NOMO-1 (cell line): Measurements from ENCODE around the gene PTPRE.

Experiments
- DNase-seq, 2 experiments: peaks; one replicate each; lab custom pipeline; 2025; ENCODE audit not compliant: unreplicated experiment in 2 of 2; lab: John Stamatoyannopoulos, UW

The PTPRE gene

DNA sequence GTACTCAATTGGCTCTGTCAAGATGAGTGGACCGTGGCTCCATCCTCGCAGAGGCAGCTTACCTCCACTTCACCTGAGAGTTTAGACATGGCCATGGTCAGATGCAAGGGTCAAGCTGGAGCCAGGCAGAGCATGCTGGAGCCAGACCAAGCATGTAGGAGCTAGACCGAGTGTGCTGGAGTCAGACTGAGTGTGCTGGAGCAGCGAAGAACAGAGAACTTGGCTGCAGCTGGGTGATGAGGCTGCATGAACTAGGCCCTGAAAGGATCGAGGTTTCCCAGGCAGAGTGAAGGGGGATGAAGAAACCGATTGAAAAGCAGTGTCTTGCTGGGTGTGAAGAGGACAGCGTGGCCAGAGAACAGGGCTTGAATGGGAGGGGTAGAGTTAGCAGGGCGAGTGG is 133.2 kb downstream of the PTPRE start:
- DNase-seq, result no peak

DNA sequence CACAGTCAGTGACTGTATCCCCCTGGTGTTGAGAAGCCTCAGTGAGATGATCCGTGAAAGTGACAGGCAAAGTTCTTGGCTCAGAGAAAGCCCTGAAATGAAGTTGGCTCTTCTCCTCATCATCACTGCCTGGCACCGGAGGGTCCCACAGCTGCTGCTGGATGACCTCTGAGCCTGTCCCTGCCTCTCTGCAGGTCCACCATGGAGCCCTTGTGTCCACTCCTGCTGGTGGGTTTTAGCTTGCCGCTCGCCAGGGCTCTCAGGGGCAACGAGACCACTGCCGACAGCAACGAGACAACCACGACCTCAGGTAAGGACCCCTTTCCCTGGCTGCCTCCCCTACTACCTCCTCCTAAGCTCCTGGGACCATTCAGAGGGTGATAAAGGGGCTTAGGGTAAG is 133.8 kb downstream of the PTPRE start:
- no peak for DNase-seq

DNA sequence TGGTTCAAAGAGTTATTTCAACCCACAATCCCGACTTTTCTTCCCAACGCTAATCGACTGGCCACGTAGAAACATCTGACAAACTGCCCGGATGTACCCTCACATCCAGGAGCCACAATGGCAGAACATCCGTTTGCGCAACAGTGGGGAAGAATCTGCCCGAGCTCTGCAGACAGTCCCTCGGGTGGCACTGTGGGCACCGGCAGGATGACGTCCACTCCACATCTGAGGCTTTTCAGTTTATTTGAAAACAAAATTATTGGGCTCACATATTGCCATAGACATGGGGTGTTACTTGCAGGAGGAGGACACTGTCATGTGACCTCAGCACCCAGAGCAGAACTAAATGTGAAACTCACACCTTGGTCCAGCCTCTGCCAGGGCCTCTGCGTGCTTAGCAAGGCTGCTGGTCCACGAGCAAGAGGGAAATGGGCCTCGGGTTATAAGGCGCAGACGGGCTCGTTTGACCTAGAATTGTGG is 135.3 kb downstream of the PTPRE start:
- DNase-seq, result no peak

DNA sequence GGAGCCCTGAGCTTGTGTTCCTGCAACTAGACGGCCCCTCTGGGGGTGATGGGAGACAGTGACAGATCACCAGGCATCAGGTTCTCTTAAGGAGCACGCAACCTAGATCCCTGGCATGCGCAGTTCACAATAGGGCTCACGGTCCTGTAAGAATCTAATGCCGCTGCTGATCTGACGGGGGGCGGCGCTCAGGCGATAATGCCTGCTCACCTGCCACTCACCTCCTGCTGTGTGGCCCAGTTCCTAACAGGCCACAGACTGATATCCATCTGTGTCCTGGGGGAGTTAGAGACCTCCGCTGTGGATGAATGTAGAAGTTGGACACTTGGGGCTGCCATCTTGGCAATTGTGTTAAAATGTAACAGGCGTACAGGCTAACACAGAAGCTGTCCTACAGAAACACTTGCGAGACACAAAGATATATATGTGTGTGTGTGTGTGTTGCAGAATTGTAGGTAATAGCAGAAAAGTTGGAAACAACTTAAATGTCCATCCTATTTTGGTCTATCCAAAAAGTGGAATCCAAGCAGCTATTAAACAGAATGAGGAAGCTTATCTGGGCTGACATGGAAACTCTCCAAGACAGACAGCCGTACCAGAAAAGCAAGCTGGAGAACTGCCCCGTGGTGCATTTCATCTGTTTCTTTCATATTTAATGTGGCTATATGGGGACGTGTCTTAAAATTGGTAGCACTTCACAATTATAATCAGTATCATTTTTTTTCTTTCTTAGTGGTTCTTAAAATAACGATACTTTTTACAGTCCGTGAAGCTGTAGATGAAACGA is 136.5 kb downstream of the PTPRE start:
- DNase-seq, result no peak

DNA sequence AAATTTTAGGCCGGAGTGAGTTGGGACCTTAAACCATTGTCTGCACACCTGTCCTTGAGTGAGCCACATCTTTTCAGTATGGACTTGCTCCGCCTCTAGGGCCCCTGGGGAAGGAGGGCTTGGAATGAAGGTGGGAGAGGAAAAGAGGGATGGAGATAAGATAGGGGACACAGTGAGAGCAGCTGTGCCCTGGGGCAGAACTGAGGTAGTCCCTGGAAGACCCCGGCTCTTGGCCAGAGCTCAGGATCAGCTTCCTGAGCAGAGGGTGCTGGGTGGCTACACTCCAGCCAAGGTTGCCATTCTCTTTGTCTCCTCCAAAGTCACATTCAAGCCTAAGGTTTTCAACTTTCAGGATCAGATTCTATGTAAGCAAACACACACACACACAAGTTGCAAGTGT is 137.3 kb downstream of the PTPRE start:
- no peak for DNase-seq

DNA sequence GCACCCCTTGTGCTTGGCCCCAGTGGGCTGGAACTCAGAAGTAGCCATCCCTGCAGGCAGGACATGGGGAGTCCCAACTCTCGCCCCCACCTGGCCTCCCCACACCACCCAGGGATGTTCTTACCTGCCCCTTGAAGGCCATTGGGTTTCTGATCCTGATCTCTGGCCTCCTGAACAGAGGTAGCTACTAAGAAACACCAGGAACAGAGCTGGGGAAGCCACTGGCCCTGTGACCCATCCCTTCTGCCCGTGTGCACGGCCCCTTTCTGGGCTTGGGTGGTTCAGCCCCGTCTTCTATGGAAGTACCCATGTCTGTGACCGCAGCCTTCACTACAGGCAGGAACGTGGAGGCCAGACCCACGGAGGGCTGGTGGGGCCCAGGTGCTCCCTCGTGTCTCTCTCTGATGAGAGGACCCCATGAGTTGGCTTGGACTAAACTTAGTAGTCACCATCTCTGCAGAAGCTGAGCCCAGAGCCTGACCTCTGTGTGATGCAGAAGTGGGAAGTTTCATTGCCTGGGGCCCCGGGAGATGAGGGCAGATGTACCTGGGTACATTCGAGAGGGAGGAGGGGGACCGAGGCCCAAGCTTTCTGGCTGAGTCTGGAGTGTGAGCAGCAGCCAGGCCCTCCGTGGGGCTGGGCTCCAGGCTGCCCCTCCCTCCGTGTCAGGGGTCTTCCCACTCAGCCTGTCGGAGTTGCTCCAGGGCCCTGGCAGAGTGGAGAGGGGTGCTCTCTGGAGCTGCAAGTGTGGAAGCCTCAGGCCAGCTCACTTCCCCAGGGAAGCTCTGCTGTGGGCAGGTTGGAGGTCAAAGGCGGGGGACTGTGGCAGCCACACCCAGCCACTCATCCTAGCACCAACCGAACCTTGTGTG is 138.3 kb downstream of the PTPRE start:
- no peak for DNase-seq

DNA sequence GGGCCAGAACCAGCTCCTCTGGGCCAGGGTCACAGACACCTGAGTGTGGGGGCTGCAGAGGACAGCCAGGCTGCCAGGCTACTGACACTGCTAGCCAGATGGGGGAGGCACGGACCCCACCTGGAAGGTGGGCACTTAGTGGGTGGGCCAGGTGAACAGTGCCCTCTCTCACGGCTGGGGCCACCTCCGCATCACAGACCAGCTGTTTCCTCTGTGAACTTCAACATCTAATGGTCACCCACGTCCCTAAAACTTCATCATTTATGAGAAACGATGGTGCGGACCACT is 138.9 kb downstream of the PTPRE start:
- DNase-seq, result no peak

DNA sequence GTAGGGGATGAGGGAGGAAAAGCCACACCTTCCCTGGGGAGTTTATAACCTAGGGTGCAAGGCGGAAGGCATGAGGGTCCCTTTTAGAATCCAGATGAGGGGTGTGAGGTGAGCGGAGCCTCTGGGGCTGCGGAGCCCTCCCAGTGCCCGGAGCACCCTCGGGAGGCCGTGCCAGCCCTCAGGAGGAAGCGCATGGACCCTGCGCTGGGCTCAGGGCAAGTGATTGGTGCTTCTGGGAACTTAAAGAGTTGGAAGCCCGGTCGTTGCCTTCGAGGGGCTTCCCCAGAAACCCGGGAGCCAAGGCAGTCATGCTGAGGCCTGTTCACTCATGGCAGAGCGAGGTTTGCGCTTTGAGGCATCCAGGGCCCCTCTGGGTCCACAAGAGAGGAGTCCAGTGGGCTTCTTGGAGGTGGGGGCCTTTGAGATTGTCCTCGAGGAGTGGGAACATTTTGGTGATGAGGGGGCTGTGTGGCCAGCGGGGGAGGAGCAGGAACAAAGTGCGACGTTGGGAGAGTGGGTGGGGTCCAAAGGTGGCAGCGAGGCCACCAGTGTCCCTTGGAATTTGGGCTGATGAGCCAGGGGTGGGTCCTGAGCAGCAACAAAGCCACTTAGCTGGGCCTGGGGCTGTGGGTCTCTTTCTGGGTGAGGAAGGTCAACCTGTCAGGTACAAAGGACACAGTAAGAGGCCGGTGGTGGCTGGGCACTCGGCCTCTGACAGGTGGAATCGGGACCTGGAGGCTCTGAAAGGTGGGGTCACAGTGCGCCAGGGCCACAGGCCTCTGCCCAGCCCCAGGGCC is 139.5 kb downstream of the PTPRE start:
- no peak for DNase-seq

DNA sequence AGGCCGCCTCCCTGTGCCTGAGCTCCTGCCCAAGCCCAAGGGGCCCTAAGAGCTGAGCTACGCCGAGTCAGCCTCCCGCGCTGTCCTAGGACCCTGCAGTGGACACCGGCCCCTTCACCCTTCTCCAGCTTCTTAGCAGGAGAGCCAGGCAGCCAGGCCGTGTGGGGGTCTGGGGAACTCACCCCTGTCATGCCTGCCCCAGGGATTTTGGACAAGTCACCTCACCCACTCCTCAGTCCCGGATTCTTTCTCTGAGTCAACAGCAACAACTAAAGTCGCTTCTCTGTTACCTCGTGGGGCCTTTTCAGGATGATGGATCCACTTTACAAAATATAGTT is 140.0 kb downstream of the PTPRE start:
- no peak for DNase-seq

DNA sequence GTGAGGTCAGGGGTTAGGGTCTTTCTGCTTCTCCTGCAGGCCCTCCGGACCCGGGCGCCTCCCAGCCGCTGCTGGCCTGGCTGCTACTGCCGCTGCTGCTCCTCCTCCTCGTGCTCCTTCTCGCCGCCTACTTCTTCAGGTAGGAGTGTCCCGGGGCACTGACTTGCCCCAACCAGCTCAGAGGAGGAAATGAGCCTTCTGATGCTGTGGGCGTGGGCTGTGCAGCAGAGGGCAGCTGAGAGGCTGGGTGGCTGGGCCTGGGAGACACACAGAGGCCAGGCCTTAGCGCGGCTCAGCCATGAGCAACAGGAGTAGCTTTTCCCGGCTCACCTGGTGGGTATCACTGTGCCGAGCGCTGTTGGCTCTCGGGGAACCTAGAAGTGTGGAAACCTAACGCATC is 140.4 kb downstream of the PTPRE start:
- peak; percentile 92 to 94 for DNase-seq

DNA sequence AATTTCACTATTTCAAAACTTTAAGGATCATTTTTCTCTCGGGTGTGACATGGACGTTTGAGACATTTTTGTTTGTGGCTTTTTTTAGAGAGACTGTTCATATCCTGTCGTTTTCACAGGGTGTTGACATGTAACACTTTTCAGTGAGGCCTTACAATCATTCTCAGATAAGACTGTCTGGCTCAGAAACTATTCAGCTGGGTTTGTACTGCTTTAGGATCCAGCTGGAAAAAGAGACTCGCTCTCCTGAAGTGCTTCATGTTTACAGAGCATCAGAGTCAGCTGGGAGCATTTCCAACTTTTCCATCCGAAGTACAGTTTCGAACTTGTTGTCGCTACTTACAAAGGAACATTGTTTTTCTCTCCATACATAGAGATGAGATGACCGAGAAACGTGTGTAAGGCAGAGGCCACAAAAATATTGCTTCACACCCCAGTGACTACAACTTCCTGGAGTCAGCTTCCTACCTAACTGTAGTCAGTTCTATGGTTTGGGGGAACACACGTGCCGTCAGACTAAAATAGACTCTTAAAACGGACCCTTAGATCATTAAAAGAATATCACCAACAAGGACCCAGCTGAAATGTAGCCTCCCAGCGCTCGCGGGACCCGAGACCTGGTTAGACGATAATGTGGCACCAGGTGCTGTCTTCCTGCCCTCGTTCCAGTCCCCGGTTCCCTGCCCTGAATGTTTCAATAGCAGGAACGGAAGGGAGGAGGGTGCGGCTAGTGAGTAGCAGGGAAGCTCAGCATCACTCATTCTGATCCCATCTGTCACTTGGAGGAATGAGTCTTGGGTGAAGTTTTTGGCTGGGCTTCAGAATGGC is 141.3 kb downstream of the PTPRE start:
- peak; percentile 80 to 92 for DNase-seq

DNA sequence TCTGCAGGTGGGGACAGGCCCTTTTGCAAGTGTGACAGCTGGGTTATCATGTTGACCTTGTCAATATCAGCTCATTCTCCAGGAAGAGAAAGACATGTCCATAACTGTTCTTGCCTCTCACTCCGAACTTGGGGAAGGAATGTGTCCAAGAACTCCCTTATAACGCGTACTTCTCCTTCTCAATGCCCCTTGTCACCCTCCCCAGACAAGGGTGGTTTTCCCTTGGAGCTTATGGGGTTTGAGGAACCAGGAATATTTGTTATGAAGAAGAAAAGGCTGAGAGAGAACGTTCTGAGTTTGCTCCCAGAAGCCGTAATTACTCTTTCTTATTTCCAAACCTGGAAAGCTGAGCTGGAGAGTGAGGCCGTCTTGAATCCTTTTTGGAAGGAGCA is 141.9 kb downstream of the PTPRE start:
- DNase-seq, result no peak

DNA sequence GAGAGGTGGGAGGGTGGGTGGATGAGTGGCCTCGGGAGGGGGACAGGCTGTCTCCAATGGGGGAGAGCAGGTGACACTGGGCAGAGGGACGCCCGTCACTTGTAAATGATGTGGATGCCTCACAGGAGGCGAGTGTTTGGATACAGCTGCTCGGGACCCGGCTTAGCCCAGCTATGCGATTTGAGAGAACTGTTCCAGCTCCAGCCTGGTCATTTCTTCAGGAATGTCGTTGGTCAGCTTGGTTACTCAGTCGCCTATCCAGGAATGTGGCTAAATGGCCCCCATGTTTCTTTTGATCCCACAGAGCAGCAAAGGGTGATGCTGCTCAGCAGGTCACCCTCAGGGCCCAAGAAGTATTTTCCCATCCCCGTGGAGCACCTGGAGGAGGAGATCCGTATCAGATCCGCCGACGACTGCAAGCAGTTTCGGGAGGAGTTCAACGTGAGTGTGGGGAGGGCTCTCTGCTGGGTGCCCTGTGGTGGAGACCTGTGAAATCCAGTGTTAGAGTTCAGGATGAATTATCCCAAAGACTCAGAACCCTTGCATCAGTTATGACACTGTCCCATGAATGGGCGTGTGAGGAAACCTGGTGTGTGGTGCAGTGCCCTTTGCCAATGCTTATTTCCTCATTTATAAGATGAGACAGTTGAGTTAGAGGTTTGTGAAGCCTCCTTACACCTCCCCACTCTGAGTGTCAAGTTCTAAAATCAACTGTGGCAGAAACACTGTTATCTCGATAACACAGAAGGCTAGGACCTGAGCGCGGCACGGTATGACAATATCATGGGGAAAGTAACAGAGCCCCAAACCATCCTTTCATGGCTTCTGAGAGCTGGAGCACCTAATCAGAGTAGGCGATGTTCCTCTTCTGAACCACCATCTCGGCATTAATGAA is 142.6 kb downstream of the PTPRE start:
- peak; percentile 13 to 65 for DNase-seq

DNA sequence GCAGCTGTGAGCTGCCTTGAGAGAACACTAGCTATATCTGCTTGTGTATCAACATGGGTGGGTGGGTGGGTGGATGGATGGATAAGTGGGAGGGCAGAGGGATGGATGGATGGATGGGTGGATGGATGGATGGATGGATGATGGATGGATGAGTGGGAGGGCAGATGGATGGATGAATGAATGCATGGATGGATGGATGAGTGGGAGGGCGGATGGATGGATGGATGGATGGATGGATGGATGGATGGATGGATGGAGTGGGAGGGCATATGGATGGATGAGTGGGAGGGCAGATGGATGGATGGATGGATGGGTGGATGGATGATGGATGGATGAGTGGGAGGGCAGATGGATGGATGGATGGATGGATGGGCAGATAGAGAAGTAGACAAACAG is 143.2 kb downstream of the PTPRE start:
- DNase-seq, result no peak

DNA sequence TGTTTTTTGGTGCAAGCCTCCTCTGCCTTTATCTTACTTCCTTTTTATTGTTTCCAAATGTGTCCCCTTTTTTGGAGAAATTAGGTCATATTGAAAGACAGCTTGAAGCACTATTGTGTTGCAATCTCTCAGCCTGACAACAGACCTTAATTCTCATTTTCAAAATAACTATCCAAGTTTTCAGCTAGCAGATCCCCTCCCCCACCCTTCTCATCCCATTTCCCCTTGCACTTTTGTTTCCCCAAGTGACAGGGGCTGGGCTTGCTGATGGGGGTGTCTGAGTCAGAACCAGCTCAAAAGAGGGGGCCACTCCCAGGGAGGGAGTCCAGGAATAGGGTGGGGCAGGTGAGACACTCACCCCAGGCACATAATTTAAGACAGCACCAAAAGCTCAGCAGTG is 144.0 kb downstream of the PTPRE start:
- peak; percentile 58 to 92 for DNase-seq

DNA sequence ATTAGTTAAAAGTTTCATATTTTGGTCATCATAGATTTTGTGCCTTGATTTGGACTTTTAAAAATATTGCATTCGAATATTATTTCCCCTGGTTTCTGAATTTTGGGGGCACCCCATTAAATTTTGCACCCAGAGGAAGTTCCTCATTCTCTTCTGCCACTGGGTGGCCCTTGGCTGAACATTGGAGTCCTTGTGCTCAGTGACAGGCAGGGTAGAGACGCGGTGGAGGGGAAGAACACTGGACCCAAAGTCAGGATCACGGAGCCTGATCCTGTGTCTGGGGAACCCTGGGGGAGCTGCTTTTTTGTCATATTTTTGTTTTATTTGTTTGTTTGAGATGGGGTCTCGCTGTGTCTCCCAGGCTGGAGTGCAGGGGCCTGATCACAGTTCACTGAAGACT is 144.6 kb downstream of the PTPRE start:
- no peak for DNase-seq

DNA sequence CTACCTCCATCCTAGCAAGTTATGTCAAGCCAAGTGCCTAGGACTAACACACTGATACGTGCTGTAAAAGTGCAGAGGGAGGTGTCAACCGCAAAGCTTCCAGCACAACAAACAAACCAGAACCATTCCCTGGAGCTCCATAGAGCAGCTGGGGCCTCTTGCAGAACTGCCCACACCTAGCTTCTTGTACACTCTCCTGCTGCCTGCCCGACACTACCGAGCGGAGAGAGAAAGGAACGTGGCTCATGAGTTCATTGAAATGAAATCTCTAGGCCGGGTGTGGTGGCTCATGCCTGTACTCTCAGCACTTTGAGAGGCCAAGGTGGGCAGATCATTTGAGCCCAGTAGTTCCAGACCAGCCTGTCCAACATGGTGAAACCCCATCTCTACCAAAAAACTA is 145.8 kb downstream of the PTPRE start:
- DNase-seq, result no peak

DNA sequence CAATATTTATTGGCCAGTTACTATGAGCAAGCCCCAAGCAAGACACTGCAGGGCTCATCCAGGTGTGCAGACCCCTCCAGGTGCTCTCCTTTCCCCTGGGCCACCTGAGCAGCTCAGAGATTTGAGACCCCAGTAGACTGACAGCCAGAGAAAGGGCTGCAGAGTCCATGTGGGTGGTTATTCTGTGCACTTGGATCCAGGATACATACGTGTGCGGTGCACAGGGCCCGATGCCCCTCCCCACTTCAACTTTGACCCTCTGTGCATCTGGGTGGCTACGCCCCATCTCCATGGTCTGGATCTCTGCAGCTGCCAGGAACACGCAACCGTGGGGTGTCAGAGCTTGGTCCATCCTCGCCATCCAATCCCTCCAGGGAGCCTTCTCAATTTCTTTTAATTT is 146.5 kb downstream of the PTPRE start:
- DNase-seq, result no peak

DNA sequence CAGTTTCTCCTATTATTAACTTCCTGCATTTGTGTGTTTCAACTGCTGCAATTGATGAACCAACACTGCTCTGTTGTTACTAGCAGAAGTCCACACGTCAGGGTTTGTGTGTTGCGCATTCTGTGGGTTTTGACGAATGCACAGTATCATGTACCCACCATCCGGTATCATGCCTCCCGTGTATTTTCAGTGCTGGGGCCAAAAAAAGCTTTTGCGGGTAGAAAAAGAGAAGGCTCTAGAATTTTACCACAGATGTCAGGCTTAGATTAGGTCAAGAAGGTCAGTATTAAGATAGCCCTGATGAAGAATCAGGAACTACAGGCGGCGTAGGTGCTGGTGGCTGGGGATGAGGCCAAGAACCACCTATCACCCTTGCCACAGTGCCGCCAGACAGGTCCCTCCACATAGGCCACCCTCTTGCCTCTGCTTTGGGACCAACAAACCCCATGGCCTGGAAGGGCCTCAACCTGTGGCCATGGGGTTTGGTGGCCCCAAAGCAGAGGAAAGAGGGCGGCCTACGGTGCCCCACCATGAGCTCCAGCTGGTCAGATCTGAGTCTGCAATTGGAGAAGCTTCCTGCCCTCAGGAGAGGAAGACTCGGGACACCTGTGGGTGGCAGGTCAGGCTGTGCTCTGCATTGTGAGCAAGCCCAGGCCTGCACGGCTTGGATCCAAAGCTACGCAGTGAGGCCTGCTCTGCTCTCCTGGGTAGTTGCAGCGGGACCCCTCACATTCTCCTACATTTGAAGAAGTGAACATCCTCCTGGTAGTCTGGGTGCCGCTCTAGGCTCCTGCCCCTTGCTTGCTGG is 147.5 kb downstream of the PTPRE start:
- peak; percentile 62 to 88 for DNase-seq
